ENCODE measurements around the gene PRSS53. TPM values are rescaled to one million over a fixed set of nuclear protein-coding genes. Genes with fewer than 3 reads are reported as not detected.

Gene PRSS53
- total RNA-seq (2022; extraction: Qiagen RNA extraction), result 1.1 to 3.1 TPM (median 1.4 TPM) in 5 replicates

DNA sequence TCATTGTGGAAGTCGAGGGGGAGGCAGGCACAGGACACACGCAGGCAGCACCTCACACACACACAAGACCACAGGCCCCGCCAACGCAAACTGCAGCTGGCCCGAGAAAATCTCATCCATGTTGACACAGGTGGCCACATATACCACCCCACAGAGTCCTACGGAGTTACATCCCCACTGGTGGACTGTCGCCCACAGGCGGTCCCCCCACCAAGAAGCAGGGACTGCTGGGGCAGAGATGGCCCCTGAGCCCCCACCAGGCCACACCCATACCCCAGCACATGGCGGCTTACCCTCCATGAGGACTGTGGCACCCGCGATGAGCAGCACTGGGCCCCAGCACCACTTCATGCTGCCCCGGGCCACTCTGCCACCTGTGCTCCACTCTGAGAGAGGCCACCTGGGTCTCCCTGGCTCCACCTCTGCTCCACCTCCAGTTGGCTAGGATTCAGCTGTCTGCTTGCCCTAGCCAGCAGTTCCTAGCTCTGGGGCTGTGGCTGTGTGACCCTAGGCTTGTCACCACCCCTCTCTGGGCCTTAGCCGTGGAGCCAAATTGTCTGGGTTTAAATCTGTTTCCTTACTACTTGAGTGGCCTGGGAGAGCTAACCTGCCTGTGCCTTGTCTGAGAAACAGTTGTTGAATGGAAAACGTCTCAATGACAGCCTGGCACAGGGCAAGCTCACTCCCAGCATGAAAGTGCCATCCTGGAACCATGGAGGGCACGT is at the start of gene PRSS53:
PRSS53 (minus strand) TSS at position 485 of the 725 bp plus-strand sequence; CDS start at position 351, 134 bp downstream.

DNA sequence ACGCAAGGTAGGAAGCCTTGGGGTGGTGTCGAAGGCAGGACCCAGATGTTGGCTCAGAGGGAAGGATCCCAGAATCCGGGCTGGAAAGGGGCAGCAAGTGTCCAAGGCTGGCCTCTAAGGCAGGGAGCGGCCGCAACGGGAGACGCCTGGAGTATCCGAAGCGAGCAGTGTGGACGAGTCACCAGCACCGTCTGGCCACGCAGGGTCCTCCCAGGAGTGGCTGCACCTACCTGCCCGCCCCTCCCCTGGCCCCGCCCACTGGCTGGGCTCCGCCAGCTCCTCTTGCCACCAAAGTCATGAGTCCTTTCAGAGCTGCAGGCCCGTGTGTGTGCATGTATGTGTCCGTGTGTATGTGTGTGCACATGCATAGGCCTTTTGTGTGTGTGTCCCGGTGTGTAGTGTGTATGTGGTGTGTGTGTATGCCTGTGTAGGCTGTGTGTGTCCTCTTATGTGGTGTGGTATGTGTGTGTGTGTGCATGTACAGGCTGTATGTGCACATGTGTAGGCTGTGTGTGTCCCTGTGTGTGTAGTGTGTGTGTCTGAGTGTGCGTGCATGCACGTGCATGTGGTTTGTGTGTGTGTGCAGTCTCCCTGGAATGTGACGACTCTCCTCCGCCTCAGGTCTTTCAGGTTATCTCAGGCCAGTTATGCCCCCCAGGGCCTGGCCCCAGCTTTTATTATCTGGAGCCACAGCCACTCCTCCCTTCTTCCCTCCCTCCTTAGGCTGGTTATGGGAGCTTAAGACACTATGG is 47.0 kb upstream of the PRSS53 start, which contains the start of gene PRSS8:
PRSS8 (minus strand) TSS at position 193 of the 752 bp plus-strand sequence. CDS start 229 bp downstream, outside the sequence.

DNA sequence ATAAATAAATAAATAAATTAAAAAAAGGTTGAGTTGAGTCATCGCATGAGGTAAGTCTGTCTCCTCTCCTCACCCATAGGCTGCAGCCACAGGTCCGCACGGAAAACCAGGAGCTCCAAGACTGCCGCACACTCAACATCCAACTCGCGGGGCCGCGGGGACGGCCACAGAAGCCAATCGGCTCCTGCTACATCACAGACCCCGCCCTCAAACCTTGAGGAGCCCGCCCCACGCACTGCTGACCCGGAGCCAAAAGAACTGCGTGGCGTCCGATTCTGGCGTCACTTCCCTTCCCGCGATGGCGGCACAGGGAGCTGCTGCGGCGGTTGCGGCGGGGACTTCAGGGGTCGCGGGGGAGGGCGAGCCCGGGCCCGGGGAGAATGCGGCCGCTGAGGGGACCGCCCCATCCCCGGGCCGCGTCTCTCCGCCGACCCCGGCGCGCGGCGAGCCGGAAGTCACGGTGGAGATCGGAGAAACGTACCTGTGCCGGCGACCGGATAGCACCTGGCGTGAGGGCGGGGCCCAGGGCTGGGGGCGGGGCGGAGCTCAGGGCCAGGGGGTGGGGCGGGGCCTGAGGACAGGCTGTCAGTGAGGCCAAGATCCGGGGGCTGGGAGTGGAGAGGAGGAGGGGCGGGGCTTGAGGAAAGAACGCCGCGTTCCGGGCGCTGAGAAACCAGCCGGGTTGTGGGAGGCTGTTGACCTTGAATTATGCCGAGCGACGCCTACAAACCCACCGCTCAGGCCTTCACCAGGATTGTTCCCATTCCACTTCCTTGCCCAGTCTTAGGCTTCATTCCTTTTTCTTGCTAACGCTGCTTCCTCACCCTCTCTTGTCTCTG is 28.9 kb upstream of the PRSS53 start, which contains the start of gene KAT8:
KAT8 (plus strand) TSS at position 281 of the 839 bp plus-strand sequence; CDS start at position 299, 18 bp downstream.

DNA sequence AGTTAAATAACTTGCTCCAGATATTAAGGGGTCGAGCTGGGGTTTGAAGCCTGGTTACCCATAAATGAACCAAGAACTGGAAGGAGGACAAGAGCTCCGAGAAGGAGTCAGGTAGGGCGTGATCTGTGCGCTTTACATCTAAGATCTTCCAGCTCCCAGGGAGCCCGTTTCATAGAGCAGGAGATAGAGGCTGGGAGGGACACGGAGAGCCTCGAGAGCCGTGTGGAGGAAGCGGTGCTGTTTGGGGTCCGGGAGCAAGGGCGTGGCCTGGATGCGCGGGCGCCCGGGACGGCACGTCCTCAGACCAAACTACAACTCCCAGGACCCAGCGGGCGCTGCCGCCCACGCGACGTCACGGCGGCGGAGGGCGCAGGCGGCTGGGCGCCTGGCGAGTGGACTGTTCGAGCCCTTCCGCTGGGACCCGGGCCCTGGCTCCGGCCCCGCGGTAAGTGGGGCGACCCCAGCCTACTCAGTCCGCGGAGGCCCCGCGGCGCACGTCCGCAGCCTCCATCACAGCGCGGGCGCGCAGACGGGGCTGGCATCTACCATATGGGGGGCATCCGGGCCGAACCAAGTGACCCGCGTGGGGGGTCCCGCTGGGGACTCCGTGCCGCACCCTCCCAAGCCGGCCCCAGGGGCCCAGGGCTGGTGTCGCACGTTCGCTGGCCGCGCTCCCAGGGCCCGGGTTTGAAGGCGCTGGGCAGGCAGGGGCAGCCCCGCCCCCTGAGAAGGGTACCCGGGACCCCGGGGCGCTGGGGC is 19.5 kb upstream of the PRSS53 start, which contains the start of gene BCKDK:
BCKDK (plus strand) TSS at position 352 of the 759 bp plus-strand sequence. CDS start 838 bp downstream, outside the sequence.

DNA sequence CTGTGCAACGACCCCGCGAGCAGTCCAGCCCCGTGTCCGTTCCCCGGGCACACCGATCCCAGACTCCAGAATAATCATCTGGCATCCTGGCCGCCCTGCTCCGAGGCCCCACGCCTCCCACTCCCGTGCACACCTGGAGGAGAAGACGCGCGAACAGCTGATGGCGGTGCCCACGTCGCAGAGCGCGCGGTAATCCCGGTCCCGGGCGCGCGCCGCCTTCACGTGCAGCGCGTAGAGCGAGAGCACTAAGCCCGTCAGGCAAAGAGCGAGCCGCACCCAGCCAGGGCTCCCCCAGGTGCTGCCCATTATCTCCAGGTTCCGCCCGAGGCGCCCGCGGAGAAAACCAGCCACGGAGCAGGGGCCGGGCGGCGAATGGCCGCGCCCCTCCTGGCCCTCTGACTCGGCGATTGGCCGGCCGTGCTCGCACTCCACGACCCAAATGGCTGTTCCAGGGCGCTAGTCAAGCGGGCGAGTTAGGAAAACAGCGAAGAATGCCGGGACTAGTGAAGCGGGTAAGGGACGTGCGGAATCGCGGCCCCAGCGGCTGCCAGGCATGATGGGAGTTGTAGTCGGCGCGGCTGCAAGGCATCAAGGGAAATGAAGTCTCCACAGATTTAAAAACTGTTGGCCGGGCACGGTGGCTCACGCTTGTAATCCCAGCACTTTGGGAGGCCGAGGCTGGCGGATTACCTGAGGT is 5.8 kb upstream of the PRSS53 start, which contains the start of gene VKORC1:
VKORC1 (minus strand) TSS at position 374 of the 697 bp plus-strand sequence; CDS start at position 306, 68 bp downstream.

DNA sequence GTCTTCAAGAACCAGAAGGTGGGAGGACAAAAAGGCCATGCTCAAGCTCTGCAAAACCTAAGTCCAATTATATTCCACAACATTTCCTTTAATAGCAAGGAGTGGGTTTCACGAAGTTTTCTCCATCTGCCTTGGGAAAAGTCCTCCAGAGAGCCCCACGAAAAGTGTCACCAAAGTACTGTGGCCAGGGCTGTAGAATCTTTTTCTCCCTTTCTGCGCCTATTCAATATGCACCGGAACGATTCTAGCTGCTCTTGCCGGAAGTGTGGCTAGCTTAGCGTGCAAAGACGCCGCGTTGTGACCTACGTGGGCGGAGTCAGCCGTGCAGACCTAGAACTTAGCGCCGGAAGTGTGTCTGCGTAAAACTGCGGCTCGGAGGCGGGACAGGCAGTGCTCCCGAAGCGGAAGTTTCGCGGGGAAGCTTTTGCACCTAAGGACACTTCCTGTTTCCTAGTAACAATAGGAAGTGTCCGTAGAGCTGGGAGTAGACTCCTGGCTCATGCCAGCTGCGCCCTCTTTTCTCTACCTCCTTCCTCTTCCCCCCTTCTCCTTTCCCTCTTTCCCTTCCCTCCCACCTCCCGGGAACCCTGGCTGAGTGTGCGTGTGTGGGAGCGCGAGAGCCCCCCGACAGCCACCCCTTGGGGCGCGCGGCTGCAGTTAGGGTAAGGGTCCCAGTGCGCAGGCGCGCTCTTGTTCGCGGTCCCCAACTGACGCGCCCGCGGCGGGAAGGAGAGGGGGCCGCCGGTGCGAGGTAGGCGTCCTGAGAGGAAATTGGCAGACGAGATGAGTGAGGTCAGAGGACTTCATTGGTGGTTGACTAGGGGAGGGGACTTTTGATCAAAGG is 14.6 kb downstream of the PRSS53 start, which contains the start of the genes ZNF646 and ZNF668:
ZNF646 (plus strand) TSS at position 453 of the 844 bp plus-strand sequence. CDS start 1,903 bp downstream, outside the sequence.
ZNF668 (minus strand) TSS at position 271 of the 844 bp plus-strand sequence. CDS start 9,781 bp downstream, outside the sequence.

Other genes with a start within 250 kb of the PRSS53 start
- gene BCL7C, start 194.9 kb downstream of the PRSS53 start, total RNA-seq (2022; extraction: Qiagen RNA extraction), result 24.4 to 39.0 TPM (median 37.0 TPM) in 5 replicates
- 0.09 to 0.18 TPM (median 0.13 TPM) in 5 replicates for gene CTF1, start 192.3 kb downstream of the PRSS53 start, total RNA-seq (2022; extraction: Qiagen RNA extraction)
- 13.9 to 22.2 TPM (median 20.1 TPM) in 5 replicates for gene FBXL19, start 165.4 kb downstream of the PRSS53 start, total RNA-seq (2022; extraction: Qiagen RNA extraction)
- gene ORAI3, start 139.9 kb downstream of the PRSS53 start, total RNA-seq (2022; extraction: Qiagen RNA extraction), result 10.1 to 17.2 TPM (median 14.7 TPM) in 5 replicates
- 16.0 to 22.1 TPM (median 21.3 TPM) in 5 replicates for gene SETD1A, start 131.2 kb downstream of the PRSS53 start, total RNA-seq (2022; extraction: Qiagen RNA extraction)
- 13.0 to 16.0 TPM (median 15.0 TPM) in 5 replicates for gene HSD3B7, start 103.7 kb downstream of the PRSS53 start, total RNA-seq (2022; extraction: Qiagen RNA extraction)
- 1.5 to 1.9 TPM (median 1.7 TPM) in 5 replicates for gene STX1B, start 78.3 kb downstream of the PRSS53 start, total RNA-seq (2022; extraction: Qiagen RNA extraction)
- 60.0 to 76.0 TPM (median 70.3 TPM) in 5 replicates for gene STX4, start 55.4 kb downstream of the PRSS53 start, total RNA-seq (2022; extraction: Qiagen RNA extraction)
- 11.6 to 22.1 TPM (median 15.2 TPM) in 5 replicates for gene ZNF668, start 14.7 kb downstream of the PRSS53 start, total RNA-seq (2022; extraction: Qiagen RNA extraction)
- 7.5 to 12.1 TPM (median 10.1 TPM) in 5 replicates for gene ZNF646, start 14.5 kb downstream of the PRSS53 start, total RNA-seq (2022; extraction: Qiagen RNA extraction)
- 99.7 to 146 TPM (median 144 TPM) in 5 replicates for gene VKORC1, start 5.9 kb upstream of the PRSS53 start, total RNA-seq (2022; extraction: Qiagen RNA extraction)
- 40.3 to 51.5 TPM (median 48.2 TPM) in 5 replicates for gene BCKDK, start 19.4 kb upstream of the PRSS53 start, total RNA-seq (2022; extraction: Qiagen RNA extraction)
- gene KAT8, start 28.7 kb upstream of the PRSS53 start, total RNA-seq (2022; extraction: Qiagen RNA extraction), result 35.4 to 40.3 TPM (median 39.2 TPM) in 5 replicates
- 0.41 to 0.76 TPM (median 0.57 TPM) in 5 replicates for gene PRSS8, start 46.8 kb upstream of the PRSS53 start, total RNA-seq (2022; extraction: Qiagen RNA extraction)
- gene PRSS36, start 61.1 kb upstream of the PRSS53 start, total RNA-seq (2022; extraction: Qiagen RNA extraction), result 0.58 to 1.1 TPM (median 0.72 TPM) in 5 replicates
- gene FUS, start 91.2 kb upstream of the PRSS53 start, total RNA-seq (2022; extraction: Qiagen RNA extraction), result 507 to 553 TPM (median 516 TPM) in 5 replicates
- 25.7 to 50.2 TPM (median 42.9 TPM) in 5 replicates for gene PYCARD, start 113.8 kb upstream of the PRSS53 start, total RNA-seq (2022; extraction: Qiagen RNA extraction)
- 0.02 to 0.07 TPM (median 0.02 TPM) in 5 replicates for gene TRIM72, start 125.2 kb upstream of the PRSS53 start, total RNA-seq (2022; extraction: Qiagen RNA extraction)
- gene PYDC1, start 128.2 kb upstream of the PRSS53 start, total RNA-seq (2022; extraction: Qiagen RNA extraction), result not detected in 5 replicates
- gene ITGAM, start 171.0 kb upstream of the PRSS53 start, total RNA-seq (2022; extraction: Qiagen RNA extraction), result 1.4 to 2.8 TPM (median 2.4 TPM) in 5 replicates

Measured in A549 treated with CORT108297 at 1 μM for 4 hours (cell line).